Activated CD8-positive, alpha-beta memory T cell treated with anti-CD3 and anti-CD28 coated beads, Interleukin-2, amount 50 U/mL, for 48 hours (primary cell): ENCODE data around the gene PTPRN2.

Experiments
- DNase-seq: peaks from one replicate; pipeline ENCODE4 v3.0.0-alpha.2; 2020

PTPRN2 gene

GRCh38 chr7:158120316-158120715 lies 467.3 kb downstream of the PTPRN2 start:
- DNase-seq: no peak

DNA sequence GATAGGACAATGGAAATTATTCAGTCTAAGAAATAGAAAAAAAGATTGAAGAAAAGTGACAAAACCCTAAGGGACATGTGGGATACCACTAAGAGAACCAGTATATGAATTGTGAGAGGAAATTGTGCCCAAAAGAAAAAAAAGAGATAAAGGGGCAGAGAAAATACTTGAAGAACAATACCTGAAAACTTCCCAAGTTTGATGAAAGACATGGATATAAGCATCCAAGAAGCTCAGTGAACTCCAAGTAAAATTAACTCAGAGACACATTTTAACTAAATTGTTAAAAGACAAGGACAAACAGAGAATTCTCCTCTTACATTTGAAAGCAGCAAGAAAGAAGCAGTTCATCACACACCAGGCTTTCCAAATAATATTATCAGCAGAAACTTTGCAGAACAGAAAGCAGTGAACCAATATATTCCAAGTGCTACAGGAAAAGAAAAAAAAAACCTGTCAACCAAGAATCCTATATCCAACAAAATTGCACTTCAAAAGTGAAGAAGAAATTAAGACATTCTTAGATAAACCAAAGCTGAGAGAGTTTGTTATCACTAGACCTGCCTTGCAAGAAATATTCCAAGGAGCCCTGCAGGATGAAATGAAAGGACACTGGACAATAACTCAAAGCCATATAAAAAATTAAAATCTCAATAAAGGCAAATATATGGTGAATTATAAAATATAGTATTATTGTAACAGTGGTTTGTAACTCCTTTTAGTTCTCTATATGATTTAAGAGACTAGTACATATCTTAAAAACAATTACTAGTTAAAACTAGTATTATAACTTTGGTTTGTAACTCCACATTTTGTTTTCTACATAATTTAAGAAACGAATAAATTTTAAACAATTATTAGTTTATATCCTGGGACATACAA lies 470.0 kb downstream of the PTPRN2 start:
- no peak for DNase-seq

GRCh38 chr7:158116235-158116634 lies 471.4 kb downstream of the PTPRN2 start:
- no peak for DNase-seq

GRCh38 chr7:158114056-158114850 lies 473.4 kb downstream of the PTPRN2 start:
- DNase-seq: no peak

GRCh38 chr7:158113321-158114025 lies 474.1 kb downstream of the PTPRN2 start:
- no peak for DNase-seq

DNA sequence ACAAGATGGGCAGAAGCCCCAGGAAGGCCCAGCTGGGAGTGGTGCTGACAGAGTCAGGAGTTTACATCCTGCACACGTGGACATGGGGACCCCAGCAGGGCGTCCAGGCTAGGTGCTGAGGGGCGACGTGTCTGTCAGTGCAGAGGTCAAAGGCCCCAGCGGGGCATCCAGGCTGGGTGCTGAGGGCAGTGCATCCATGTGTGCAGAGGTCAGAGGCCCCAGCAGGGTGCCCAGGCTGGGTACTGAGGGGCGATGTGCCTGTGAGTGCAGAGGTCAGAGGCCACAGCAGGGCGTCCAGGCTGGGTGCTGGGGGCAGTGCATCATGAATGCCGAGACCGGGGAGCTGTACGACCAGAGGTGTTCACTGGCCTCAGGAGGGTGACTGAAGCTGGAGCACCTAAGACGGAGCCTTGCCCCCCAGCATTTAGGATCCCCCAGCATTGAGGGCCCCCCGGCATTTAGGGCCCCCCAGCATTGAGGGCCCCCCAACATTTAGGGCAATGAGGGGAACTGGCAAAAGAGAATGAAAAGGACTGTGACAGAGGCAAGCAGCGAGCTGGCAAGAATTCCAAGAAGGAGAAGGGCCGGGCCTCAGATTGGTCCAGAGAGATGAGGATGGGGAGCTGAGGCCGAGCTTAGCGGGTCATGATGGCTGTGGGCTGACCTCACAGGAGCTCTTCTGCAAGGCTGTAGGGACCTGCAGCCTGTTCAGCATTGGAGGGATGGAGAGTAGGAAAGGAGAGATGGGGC lies 474.9 kb downstream of the PTPRN2 start:
- DNase-seq: no peak

DNA sequence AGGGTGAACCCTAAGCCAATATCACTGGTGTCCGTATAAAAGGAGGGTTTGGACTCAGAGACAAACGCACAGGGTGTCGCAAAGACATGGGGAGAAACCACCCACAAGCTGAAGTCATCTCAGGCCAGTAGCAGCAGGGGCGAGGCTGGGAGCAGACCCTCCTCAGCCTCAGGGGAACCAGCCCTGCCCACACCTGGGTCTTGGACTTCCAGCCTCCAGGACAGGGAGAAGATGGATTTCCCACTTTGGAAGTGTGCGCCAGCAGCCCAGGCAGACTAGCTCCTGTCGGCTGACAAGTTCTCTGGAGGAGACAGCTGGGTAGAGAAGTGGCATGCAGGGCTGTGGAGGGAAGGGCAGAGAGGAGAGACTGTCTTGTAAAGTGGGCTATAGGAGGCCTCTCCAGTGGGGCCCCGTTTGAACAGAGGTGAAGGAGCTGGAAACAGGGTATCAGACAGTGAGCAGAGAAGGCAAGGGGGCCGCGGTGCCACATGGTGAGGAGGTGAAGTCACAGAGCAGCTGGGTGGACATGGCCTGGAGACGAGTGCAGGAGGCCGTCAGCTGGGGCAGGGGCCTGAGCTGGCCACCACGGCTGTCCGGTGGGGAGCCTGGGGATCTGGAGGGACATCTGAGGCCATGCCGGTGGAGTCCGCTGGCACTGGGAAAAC lies 475.6 kb downstream of the PTPRN2 start:
- no peak for DNase-seq

GRCh38 chr7:158111049-158111751 lies 476.4 kb downstream of the PTPRN2 start:
- no peak for DNase-seq

DNA sequence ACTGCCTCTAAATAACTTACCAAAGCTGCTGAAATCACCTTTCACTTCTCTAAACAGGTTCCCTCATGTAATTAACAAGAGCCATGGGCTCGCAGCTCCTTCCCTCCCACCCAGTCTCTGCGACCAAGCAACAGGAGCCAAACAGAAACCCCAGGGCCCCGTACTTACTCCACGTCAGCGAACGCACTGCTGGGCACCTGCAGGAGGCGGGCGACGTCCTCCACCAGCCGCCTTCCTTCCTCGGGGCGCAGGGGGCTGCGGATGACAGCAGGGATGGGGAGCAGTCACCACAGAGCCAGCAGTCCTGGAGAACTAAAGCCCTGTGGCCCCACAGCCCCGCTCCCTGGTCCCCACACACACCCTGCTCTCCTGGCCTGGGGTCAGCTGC lies 477.0 kb downstream of the PTPRN2 start:
- DNase-seq: no peak

GRCh38 chr7:158110034-158110590 lies 477.5 kb downstream of the PTPRN2 start:
- DNase-seq: no peak

DNA sequence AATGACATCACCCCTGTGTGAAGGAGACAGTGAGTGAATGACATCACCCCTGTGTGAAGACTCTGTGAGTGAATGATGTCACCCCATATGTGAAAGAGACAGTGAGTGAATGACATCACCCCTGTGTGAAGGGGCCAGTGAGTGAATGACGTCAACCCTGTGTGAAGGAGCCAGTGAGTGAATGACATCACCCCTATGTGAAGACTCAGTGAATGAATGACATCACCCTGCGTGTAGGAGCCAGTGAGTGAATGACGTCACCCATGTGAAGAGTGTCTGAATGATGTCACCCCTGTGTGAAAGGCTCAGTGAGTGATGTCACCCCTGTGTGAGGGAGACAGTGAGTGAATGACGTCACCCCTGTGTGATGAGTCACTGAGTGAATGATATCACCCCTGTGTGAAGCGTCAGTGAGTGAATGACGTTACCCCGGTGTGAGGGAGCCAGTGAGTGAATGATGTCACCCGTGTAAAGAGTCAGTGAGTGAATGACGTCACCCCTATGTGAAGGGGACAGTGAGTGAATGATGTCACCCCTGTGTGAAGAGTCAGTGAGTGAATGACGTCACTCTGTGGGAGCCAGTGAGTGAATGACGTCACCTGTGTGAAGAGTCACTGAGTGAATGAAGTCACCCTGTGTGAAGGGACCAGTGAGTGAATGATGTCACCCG lies 478.1 kb downstream of the PTPRN2 start:
- DNase-seq: no peak

DNA sequence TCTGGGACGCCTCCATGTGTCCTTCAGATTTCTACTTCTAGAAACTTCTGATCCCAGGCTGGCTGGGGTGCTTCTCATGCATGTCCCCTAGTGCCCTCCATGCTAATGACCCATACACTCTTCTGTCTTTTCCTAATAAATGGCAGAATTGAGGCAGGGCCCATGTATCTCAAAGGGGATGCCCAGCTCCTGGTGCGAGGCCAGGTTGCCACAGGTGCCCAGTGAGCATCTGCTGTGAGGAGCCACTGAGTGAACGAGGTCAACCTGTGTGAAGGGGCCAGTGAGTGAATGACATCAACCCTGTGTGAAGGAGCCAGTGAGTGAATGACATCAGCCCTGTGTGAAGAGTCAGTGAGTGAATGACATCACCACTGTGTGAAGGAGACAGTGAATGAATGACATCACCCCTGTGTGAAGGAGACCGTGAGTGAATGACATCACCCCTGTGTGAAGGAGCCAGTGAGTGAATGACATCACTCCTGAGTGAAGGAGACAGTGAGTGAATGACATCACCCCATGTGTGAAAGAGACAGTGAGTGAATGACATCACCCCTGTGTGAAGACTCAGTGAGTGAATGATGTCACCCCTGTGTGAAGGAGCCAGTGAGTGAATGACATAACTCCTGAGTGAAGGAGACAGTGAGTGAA lies 478.9 kb downstream of the PTPRN2 start:
- DNase-seq: no peak

GRCh38 chr7:158107806-158108205 lies 479.8 kb downstream of the PTPRN2 start:
- no peak for DNase-seq

DNA sequence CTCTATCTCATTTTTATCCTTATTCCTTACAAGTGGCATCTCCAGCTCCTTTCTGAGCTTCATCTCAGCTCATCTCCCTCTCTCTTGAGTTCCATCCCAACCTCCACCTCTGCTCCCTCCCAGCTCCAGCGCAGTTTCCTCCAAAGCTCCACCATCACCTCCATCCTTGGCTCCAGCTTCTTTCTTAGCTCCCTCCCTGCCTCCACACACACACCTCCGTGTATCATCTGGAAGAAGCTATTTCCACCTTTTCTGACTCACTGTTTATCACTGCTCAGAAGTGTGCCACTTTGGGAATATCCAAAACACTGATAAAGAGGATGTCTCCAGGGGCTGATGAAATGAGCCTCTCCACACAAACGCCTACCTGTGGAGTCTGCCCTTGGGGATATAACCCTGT lies 481.4 kb downstream of the PTPRN2 start:
- DNase-seq: no peak

DNA sequence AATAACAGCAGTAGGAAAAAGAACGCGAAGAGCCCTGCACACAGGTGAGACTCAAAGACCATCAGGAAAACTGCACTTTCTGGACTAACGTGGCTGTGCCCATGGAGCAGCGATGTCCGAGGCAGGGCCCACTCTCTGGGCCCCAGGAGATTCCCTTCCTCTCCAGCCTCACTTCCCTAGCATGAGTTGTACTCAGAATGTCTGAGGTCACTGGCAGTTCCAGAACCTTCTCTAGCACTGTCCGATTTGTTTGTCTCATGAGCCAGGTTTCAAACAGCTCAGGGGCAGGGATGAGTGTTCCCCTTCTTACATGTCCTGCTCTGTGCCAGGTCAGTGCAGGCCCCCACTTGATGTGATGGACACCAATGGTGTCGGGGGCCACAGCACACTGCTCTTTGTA lies 484.2 kb downstream of the PTPRN2 start:
- no peak for DNase-seq

GRCh38 chr7:158102897-158103296 lies 484.7 kb downstream of the PTPRN2 start:
- DNase-seq: no peak

DNA sequence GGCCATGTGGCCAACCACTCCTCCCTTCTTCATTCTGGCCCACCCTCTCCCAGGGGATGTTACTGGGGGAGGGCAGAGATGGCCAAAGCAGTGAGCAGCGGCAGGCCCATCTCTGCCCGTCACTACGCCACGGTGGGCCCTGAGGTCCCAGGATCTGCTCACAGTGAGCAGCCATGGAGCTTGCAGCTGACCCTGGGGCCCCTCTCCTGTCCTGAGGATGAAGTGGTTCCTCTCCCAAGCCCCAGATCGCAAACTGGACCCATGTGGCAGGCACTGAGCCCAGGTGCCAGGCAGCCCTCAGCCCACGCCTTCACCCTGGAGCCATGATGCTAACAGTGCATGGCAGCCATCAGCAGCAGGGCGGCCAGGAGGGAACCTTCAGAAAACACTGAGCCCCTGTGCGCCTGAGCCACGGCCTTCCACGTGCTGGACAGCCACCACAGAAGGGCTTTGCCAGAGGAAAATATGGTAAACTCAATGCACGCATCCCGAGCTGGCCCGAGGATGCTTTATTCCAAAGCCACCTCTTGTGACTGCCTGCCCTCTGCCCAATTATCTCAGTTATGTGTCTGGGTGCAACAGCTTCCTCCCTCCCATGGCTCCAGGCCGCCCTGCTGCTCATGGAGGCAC lies 485.7 kb downstream of the PTPRN2 start:
- no peak for DNase-seq

- no peak for DNase-seq
These were observed 489.2 kb downstream of the PTPRN2 start for GRCh38 chr7:158098125-158099030.
